B cell (primary cell): ENCODE measurements around the gene WWC2. TPM values are rescaled to one million over a fixed set of nuclear protein-coding genes. Genes with fewer than 3 reads are reported as not detected.

Experiments used
- ATAC-seq: fragments of 200-7000 bp; cut with Tn5 transposase; one replicate; pipeline ENCODE4 v1.10.0; 2021; ENCODE audit warnings: low read depth, mild to moderate bottlenecking, moderate number of reproducible peaks, moderate library complexity
- CTCF ChIA-PET: fragments of 350-600 bp; sonication (Branson Sonifier 250); formaldehyde crosslinking; loops from one replicate; lab custom pipeline; 2021; ENCODE audit warnings: antibody characterized with exemption, inconsistent platforms; lab: Charles Lee
- POLR2A ChIA-PET: fragments of 350-600 bp; sonication (Branson Sonifier 250); formaldehyde crosslinking; loops from one replicate; lab custom pipeline; 2021; ENCODE audit warnings: antibody characterized with exemption; lab: Charles Lee
- DNase-seq: peaks from one replicate; pipeline ENCODE4 v3.0.0; 2013
- H2AFZ ChIP-seq: 2 replicates; pipeline ENCODE4 v1.6.1; 2012; ENCODE audit warnings: mild to moderate bottlenecking, low read depth, low read length; ENCODE audit not compliant: insufficient read depth, poor library complexity, severe bottlenecking
- H3K27ac ChIP-seq, 2 donors: 1 replicate in 1 of 2; 2 replicates in 1 of 2; pipeline ENCODE4 v1.5.1; 2012 to 2013; ENCODE audit warnings: low read length in 2 of 2, mild to moderate bottlenecking in 2 of 2, moderate library complexity in 1 of 2
- H3K27me3 ChIP-seq, 4 experiments: fragments of 200-600 bp in 1 of 4; sonication (generic) in 1 of 4; replicated peaks in 1 of 4; 1 replicate in 2 of 4; 2 replicates in 2 of 4; pipeline versions ENCODE4 v1.6.1 to v1.7.0; 2013 to 2016; ENCODE audit warnings: low read length in 3 of 4, mild to moderate bottlenecking in 2 of 4, mixed read lengths in 1 of 4, moderate library complexity in 1 of 4; ENCODE audit not compliant: insufficient read depth in 4 of 4, control insufficient read depth in 3 of 4; ENCODE audit errors: control extremely low read depth in 1 of 4
- H3K36me3 ChIP-seq, 2 experiments: replicated peaks in 1 of 2; 1 replicate in 1 of 2; 2 replicates in 1 of 2; pipeline versions ENCODE4 v1.6.1 to v1.7.1; 2013; ENCODE audit warnings: low read length in 1 of 2; ENCODE audit not compliant: insufficient read depth in 2 of 2, control insufficient read depth in 1 of 2; ENCODE audit errors: control extremely low read depth in 1 of 2, extremely low read depth in 1 of 2
- H3K4me1 ChIP-seq, 2 donors: fragments of 200-600 bp in 1 of 2; sonication (generic) in 1 of 2; 1 replicate in 1 of 2; 2 replicates in 1 of 2; pipeline versions ENCODE4 v1.5.1 to v1.6.1; 2013 to 2017; ENCODE audit warnings: low read length in 2 of 2; ENCODE audit not compliant: control insufficient read depth in 2 of 2, insufficient read depth in 2 of 2
- H3K4me2 ChIP-seq: replicated peaks from 2 replicates; pipeline ENCODE3; 2012; ENCODE audit warnings: mild to moderate bottlenecking, low read depth, low read length; ENCODE audit not compliant: poor library complexity, severe bottlenecking
- H3K4me3 ChIP-seq, 5 experiments: fragments of 200-600 bp in 1 of 5; sonication (generic) in 1 of 5; 1 replicate in 3 of 5; 2 replicates in 2 of 5; pipeline versions ENCODE4 v1.5.1 to v1.7.0; 2011 to 2016; ENCODE audit warnings: low read length in 4 of 5, mild to moderate bottlenecking in 4 of 5, low read depth in 2 of 5, control low read depth in 1 of 5, moderate library complexity in 1 of 5; ENCODE audit not compliant: insufficient read depth in 1 of 5; ENCODE audit errors: control extremely low read depth in 1 of 5, extremely low read depth in 1 of 5
- H3K79me2 ChIP-seq: fragments of 200-600 bp; sonication (generic); one replicate; pipeline ENCODE4 v1.6.0; 2016; ENCODE audit warnings: low read length; ENCODE audit not compliant: control insufficient read depth, insufficient read depth
- H3K9ac ChIP-seq: fragments of 200-600 bp; sonication (generic); 2 replicates; pipeline ENCODE4 v1.6.1; 2017; ENCODE audit warnings: mild to moderate bottlenecking, low read length, moderate library complexity
- H3K9me3 ChIP-seq, 3 donors: one replicate each; pipeline versions ENCODE4 v1.6.1 to v1.7.1; 2013; ENCODE audit warnings: low read length in 2 of 3; ENCODE audit not compliant: control insufficient read depth in 2 of 3, insufficient read depth in 1 of 3; ENCODE audit errors: control extremely low read depth in 1 of 3
- H4K20me1 ChIP-seq: 2 replicates; pipeline ENCODE4 v1.6.0; 2012; ENCODE audit warnings: mild to moderate bottlenecking, low read length; ENCODE audit not compliant: insufficient read depth, control insufficient read depth, poor library complexity, severe bottlenecking
- H3K27ac Mint-ChIP-seq: one replicate; pipeline ENCODE4 v1.8.0; 2021; ENCODE audit warnings: mixed read lengths
- H3K27me3 Mint-ChIP-seq: one replicate; pipeline ENCODE4 v1.8.0; 2021; ENCODE audit warnings: mixed read lengths
- H3K4me1 Mint-ChIP-seq: one replicate; pipeline ENCODE4 v1.8.0; 2021; ENCODE audit warnings: mixed read lengths
- H3K4me3 Mint-ChIP-seq: one replicate; pipeline ENCODE4 v1.8.0; 2021; ENCODE audit warnings: mixed read lengths
- H3K9me3 Mint-ChIP-seq: one replicate; pipeline ENCODE4 v1.8.0; 2022; ENCODE audit warnings: mixed read lengths; ENCODE audit not compliant: insufficient read depth
- CTCF ChIP-seq: fragments of 200-600 bp; IDR thresholded peaks from one replicate; pipeline ENCODE4 v1.8.0; 2022; ENCODE audit warnings: antibody characterized with exemption, mild to moderate bottlenecking
- EZH2 ChIP-seq: IDR thresholded peaks from 2 replicates; pipeline ENCODE4 v1.6.1; 2012; ENCODE audit warnings: borderline replicate concordance, low read depth, mild to moderate bottlenecking, moderate library complexity, low read length; ENCODE audit not compliant: insufficient read depth, poor library complexity, severe bottlenecking
- WGBS: methylation state at CpG from one replicate; pipeline ENCODE4 v1.1.5; 2013; ENCODE audit warnings: missing lambda C conversion rate; ENCODE audit not compliant: insufficient coverage; 5-methylcytosine and 5-hydroxymethylcytosine counted together
- intact Hi-C: fragments of 100-400 bp; cut with micrococcal nuclease; formaldehyde crosslinking; loops from one replicate; pipeline ENCODE4 v1.10.0; 2022
- polyA plus RNA-seq: library from polyadenylated mRNA; depleted of rRNA; stranded (reverse); fragments of >200 nt; gene quantifications from 2 replicates; pipeline ENCODE4 v1.2.3, GENCODE V29; 2012
- total RNA-seq, 2 donors: library from RNA; stranded (reverse); fragments of 120-200 nt in 1 of 2; gene quantifications; 1 replicate in 1 of 2; 2 replicates in 1 of 2; pipeline versions ENCODE4 v1.2.3 to v1.2.4, GENCODE V29; 2013 to 2022

WWC2 gene
- total and polyA plus RNA-seq, 2 donors (not counting 1 experiment from before 2014, with no cell fraction given): 0.07 to 0.32 TPM

GRCh38 chr4:183129125-183129524, 30.1 kb downstream of the WWC2 start:
- H3K9me3 Mint-ChIP-seq: no peaks in the 10 kb centered on the region
- WGBS: 100% methylated on average over 1 of the region's 3 CpGs
- no peaks in the 10 kb centered on the region for H3K36me3 ChIP-seq
- ATAC-seq: no peak
- no peaks in the 10 kb centered on the region for H3K79me2 ChIP-seq
- H3K4me3 Mint-ChIP-seq: no peak overlapping the region
- no peak overlapping the region for H3K4me3 ChIP-seq
- no peaks in the 10 kb centered on the region for H3K9me3 ChIP-seq
- no peak overlapping the region for H3K9ac ChIP-seq
- H3K27me3 ChIP-seq: no peaks in the 10 kb centered on the region
- ChIA-PET CTCF (no interaction called here), POLR2A (no interaction called here)
- H3K4me2 ChIP-seq: no peak overlapping the region
- H2AFZ ChIP-seq: no peak overlapping the region
- no peaks in the 10 kb centered on the region for H3K4me1 Mint-ChIP-seq
- no peak for DNase-seq
- H4K20me1 ChIP-seq: no peaks in the 10 kb centered on the region
- no peaks in the 10 kb centered on the region for H3K4me1 ChIP-seq
- no peak overlapping the region for H3K27ac ChIP-seq
- H3K27ac Mint-ChIP-seq: no peak overlapping the region
- intact Hi-C loops: no loop called here
- peaks cover 17% of the 10 kb centered on the region for H3K27me3 Mint-ChIP-seq
- no peak for TF ChIP-seq EZH2
- TF ChIP-seq CTCF: no peak

GRCh38 chr4:183129675-183130074, 30.6 kb downstream of the WWC2 start:
- CTCF ChIA-PET: no interaction called here
- TF ChIP-seq EZH2 (no peak), CTCF (no peak)
- Histone ChIP-seq H3K9me3 (no peaks in the 10 kb centered on the region), H3K4me3 (no peak overlapping the region), H3K27ac (no peak overlapping the region), H3K9ac (no peak overlapping the region), H3K27me3 (no peaks in the 10 kb centered on the region), H3K36me3 (no peaks in the 10 kb centered on the region), H3K4me2 (no peak overlapping the region), H3K4me1 (no peaks in the 10 kb centered on the region), H2AFZ (no peak overlapping the region), H4K20me1 (no peaks in the 10 kb centered on the region), H3K79me2 (no peaks in the 10 kb centered on the region)
- DNase-seq (no peak), ATAC-seq (no peak)
- Mint-ChIP-seq H3K4me1 (no peaks in the 10 kb centered on the region), H3K9me3 (no peaks in the 10 kb centered on the region), H3K27ac (no peak overlapping the region), H3K27me3 (peaks cover 17% of the 10 kb centered on the region), H3K4me3 (no peak overlapping the region)
- WGBS: no CpG with 5 or more reads among the region's 2 CpGs
- POLR2A ChIA-PET: no interaction called here
- intact Hi-C loops: no loop called here
